Activated CD8-positive, alpha-beta memory T cell treated with anti-CD3 and anti-CD28 coated beads, Interleukin-2, amount 50 U/mL, for 24 hours (primary cell): ENCODE measurements around the gene SENP8.

Source experiments
- DNase-seq: peaks from one replicate; pipeline ENCODE4 v3.0.0-alpha.2; 2020; ENCODE audit errors: extremely low read depth

Gene SENP8

DNA sequence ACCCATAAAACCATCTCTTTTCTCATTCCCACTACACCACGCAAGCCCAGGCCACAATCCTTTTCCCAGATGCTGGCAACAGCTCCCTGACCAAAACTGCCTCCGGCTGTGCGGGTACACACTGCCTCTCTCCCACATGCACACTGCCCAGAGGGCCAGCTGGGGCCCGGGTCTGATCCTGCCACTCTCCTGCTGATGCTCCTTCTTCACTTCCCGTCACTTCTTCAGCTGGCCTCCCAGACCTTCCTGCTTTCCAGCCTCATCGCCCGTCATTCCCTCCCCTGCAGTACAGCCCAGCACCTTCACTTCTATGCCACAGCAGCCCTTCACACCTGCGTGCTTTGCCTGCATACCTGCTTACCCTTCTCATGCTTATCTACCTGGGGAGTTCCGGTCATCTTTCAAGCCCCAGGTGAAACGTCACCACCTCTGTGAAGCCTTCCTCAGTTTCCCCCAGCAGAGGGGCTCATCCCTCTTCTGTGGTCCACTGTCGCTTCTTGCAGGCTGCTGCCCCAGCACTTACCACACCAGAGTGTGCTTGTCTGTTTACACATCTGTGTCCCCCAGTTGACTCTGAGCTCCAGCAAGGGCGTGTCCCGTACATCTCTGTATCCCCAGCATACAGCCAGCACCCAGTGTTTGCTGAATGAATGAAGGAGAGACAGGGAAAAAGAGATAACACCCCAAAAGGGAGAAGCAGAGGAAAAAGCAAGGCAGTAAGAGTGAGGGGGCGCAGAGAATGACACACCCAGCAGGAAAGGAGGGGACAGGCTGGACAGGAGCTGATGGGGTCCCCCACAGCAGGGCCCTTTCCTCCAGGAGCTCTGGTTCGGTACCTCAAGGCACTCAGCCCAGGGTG lies 57.2 kb downstream of the SENP8 start:
- no peak for DNase-seq

DNA sequence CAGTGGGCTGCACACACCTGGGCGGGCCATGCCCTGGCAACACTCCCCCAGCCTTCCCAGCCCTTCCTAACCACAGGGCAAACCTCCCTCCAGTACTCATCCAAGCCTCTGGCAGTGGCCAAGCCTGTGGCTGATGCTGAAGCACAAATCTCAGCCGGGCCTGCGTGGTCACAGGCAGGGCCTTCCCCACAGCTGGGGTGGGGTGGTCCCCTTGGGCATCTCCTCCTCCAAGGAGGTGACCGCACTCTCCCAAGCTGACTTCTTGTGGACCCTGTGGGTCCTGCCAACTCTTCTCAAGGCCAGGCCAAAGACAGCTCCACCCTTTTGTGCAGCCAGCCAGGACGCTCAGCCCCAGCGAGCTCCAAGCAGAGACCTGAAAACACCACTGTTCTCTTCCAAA lies 58.0 kb downstream of the SENP8 start:
- no peak for DNase-seq

GRCh38 chr15:72176743-72177142 lies 58.5 kb downstream of the SENP8 start:
- DNase-seq: no peak

- no peak for DNase-seq
Measured at GRCh38 chr15:72178976-72179585, 60.9 kb downstream of the SENP8 start.

GRCh38 chr15:72179950-72180581 lies 61.9 kb downstream of the SENP8 start:
- no peak for DNase-seq

DNA sequence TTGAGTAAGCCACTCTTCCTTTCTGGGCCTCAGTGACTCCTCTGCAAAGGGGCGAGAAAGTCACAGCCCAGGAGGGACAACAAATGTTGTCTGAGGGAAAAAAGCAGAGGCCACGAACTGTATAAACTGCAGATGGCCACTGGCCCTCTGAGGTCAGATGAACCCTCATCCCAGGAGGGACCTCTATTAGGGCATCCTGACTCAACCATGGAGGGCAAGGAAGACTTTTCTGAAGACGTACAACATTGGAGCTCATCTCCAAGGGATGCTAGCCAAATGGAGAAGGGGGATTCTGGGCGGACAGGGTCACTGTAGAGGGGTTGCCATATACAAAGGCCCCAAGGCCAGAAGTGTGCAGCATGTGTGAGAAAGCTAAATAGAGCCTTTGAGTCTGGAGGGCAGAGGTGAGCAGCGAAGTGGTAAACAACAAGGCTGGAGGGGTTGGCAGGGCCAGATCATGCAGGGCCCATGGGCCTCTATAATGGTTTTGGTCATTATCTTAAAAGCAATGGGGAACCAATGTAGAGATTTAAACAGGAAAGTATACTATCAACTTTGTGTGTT lies 62.6 kb downstream of the SENP8 start:
- no peak for DNase-seq

GRCh38 chr15:72182244-72182643 lies 64.0 kb downstream of the SENP8 start:
- no peak for DNase-seq

- DNase-seq: no peak
Measured at GRCh38 chr15:72182673-72183072, 64.5 kb downstream of the SENP8 start.

- no peak for DNase-seq
Measured at GRCh38 chr15:72183781-72184164, 65.6 kb downstream of the SENP8 start.

GRCh38 chr15:72184165-72184811 lies 66.1 kb downstream of the SENP8 start:
- no peak for DNase-seq

- no peak for DNase-seq
Measured at GRCh38 chr15:72189250-72189902, 71.2 kb downstream of the SENP8 start.

- DNase-seq: no peak
Measured at GRCh38 chr15:72192416-72192815, 74.2 kb downstream of the SENP8 start.
